ENCODE results near the gene MBTPS2.

DNA sequence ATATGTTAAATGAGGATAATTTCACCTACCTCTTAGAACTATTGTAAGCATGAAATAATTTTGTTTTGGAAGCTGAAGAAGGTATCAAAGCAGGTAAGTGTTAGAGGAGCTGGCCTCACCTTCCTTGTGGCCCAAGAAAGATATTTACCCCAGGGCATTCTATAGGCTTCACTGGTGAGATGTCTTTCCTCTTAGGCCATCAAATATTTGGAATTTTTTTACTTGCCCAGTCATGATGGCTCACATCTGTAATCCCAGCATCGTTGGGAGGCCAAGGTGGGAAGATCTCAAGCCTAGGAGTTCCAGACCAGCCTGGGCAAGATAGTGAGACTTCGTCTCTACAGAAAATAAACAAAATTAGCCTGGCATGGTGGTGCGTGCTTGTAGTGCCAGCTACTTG lies 95.0 kb downstream of the MBTPS2 start:
- TF ChIP-seq, protein P1, sequence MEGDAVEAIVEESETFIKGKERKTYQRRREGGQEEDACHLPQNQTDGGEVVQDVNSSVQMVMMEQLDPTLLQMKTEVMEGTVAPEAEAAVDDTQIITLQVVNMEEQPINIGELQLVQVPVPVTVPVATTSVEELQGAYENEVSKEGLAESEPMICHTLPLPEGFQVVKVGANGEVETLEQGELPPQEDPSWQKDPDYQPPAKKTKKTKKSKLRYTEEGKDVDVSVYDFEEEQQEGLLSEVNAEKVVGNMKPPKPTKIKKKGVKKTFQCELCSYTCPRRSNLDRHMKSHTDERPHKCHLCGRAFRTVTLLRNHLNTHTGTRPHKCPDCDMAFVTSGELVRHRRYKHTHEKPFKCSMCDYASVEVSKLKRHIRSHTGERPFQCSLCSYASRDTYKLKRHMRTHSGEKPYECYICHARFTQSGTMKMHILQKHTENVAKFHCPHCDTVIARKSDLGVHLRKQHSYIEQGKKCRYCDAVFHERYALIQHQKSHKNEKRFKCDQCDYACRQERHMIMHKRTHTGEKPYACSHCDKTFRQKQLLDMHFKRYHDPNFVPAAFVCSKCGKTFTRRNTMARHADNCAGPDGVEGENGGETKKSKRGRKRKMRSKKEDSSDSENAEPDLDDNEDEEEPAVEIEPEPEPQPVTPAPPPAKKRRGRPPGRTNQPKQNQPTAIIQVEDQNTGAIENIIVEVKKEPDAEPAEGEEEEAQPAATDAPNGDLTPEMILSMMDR (conservative IDR thresholded peaks at IDR 0.05; ENCODE audit: low read length) = no peak
- no peak for TF ChIP-seq EZH2phosphoT487 (IDR thresholded peaks at IDR 0.05; ENCODE audit: borderline replicate concordance, low read depth, low read length)

Measured in OCI-LY7 (cell line).